Measurements from ENCODE around the gene SRCIN1.

SRCIN1 gene

DNA sequence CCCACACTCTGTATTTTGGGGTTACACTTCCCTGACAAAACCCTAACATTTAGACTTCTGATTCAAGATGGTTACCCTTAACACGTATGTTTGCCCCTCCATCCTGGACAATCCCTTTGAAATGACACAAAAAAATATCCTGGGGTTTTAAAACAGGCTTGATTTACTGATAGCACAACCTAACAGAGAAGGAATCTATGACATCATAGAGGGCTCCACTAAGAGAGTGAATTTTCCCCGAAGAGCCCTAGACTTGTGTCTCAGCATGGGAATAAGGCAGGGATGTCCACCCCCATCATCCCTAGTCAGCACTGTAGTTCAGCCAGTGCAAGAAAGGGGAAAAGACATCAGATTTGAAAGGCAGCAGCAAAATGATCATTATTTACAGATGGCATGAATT lies 15.8 kb upstream of the SRCIN1 start:
- in situ Hi-C loops (cut with HindIII; ENCODE audit: low sequenced_read_pairs): no loop called here
- DNase-seq (ENCODE audit: low read depth): no peak
- no peak overlapping the region for H3K4me3 ChIP-seq (ENCODE audit: low read depth, low read length)
- TF ChIP-seq, protein P1, sequence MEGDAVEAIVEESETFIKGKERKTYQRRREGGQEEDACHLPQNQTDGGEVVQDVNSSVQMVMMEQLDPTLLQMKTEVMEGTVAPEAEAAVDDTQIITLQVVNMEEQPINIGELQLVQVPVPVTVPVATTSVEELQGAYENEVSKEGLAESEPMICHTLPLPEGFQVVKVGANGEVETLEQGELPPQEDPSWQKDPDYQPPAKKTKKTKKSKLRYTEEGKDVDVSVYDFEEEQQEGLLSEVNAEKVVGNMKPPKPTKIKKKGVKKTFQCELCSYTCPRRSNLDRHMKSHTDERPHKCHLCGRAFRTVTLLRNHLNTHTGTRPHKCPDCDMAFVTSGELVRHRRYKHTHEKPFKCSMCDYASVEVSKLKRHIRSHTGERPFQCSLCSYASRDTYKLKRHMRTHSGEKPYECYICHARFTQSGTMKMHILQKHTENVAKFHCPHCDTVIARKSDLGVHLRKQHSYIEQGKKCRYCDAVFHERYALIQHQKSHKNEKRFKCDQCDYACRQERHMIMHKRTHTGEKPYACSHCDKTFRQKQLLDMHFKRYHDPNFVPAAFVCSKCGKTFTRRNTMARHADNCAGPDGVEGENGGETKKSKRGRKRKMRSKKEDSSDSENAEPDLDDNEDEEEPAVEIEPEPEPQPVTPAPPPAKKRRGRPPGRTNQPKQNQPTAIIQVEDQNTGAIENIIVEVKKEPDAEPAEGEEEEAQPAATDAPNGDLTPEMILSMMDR (IDR thresholded peaks at IDR 0.05; ENCODE audit: low read depth, low read length, missing control alignments): no peak

DNA sequence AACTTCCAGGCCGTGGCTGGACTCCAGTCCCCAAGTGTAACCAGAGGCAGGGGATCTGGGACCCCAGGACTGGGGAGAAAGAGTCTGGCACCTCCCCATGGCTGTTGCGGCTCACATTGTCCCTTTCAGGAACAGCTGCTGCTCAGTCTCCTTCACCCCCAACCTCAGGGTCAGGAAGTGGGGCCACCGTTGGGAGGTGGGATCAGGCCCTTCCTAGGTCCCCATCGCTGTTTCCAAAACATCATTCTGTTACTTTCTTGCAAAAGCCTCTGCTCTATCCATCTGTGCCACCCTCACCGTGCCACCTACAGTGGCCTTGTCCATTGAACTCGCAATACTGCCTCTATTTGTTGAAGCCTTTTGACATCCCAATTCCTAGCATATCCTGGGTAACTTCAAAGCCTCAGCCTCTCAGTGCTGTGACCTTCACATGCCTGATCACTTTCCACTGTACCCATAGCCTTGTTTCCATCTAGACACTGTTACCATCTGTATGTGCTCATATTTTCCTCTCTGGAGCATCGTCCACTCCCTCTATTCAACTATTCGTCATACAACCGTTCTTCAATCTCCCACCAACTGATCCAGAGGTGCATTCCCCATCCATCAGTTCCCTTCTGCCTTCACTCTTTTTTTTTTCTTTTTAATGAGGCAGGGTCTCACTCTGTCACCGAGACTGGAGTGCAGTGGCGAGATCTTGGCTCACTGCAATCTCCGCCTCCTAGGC lies 15.0 kb upstream of the SRCIN1 start:
- in situ Hi-C loops (cut with HindIII; ENCODE audit: low sequenced_read_pairs): no loop called here
- TF ChIP-seq, protein P1 (IDR thresholded peaks at IDR 0.05; ENCODE audit: low read depth, low read length, missing control alignments): no peak
- no peak for DNase-seq (ENCODE audit: low read depth)
- no peak overlapping the region for H3K4me3 ChIP-seq (ENCODE audit: low read depth, low read length)

DNA sequence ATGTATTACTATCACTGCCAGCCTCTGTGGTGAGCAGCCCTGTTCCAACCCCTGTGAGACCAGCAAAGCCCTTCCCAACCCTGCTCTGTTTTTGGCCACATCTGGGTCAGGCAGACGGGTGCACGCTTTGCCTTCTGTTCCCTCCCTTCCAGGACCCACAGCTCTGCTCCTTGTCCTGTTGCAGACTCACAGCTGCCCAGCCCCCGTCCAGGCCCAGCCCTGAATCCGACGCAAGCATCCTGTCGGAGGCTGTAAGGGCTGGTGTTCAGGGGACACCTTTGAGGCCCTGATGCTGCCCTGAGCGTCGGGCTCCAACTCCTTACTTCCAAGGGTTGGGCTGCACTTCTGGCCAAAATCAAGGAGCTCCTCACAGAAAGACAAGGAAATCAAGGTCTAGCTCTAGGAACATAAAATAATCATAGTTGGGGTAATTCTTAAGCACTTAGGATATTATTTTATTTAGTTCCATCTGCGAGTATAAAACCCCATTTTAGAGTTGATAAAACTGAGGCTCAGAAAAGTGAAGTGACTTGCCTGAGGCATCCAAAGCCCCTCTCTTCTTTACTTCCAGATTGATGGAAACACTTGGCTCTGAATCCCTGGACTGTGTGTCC lies 14.3 kb upstream of the SRCIN1 start:
- no peak overlapping the region for H3K4me3 ChIP-seq (ENCODE audit: low read depth, low read length)
- TF ChIP-seq, protein P1 (IDR thresholded peaks at IDR 0.05; ENCODE audit: low read depth, low read length, missing control alignments): no peak
- in situ Hi-C loops (cut with HindIII; ENCODE audit: low sequenced_read_pairs): loop anchor here (5.0 kb wide), 1 partner anchor 47 kb away; no protein-coding TSS in a partner anchor
- DNase-seq (ENCODE audit: low read depth): no peak

DNA sequence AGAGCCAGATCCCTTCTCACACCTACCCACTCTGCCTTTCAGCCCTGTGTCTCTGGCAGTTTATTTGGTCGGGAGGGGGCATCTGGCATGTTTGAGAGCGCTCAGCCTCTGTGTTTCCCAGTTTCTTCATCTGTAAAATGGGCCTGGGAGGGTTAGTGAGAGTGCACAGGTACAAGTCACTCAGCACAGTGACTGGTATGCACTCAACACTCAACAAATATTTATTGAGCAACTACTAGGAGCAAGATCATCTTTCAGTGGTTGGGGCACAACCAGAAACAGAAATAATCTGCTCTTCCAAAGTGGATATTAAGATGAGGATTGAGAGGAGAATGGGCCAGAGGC lies 13.7 kb upstream of the SRCIN1 start:
- in situ Hi-C loops (cut with HindIII; ENCODE audit: low sequenced_read_pairs): loop anchor here (5.0 kb wide), 1 partner anchor 48 kb away; no protein-coding TSS in a partner anchor
- no peak overlapping the region for H3K4me3 ChIP-seq (ENCODE audit: low read depth, low read length)
- TF ChIP-seq, protein P1 (IDR thresholded peaks at IDR 0.05; ENCODE audit: low read depth, low read length, missing control alignments): no peak
- DNase-seq (ENCODE audit: low read depth): no peak

DNA sequence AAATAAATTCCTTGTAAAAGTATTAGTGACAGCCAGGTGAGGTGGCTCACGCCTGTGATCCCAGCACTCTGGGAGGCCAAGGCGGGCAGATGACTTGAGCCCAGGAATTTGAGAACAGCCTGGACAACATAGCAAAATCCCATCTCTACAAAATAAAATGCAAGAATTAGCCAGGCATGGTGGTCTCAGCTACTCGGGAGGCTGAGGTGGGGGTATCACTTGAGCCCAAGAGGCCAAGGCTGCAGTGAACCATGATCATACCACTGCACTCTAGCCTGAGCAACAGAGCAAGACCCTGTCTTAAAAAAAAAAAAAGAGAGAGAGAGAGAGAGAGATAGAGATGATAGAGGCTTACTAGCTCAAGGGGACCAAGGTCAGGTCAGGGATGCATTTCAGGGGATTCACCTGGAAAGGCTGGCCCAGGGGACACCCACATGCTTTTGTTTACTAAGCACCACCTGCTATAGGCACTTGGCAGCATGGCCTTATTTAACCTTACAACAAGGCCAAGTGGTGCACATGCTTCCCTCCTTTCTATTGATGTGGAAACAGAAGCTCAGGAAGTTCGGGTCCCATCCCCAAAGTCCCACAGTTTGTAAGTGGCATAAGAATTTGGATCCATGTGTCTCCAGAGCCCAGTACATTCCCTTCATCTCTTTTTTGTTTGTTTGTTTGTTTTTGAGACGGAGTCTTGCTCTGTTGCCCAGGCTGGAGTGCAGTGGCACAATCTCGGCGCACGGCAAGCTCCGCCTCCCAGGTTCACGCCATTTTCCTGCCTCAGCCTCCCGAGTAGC lies 12.4 kb upstream of the SRCIN1 start:
- no peak overlapping the region for H3K4me3 ChIP-seq (ENCODE audit: low read depth, low read length)
- TF ChIP-seq, protein P1 (IDR thresholded peaks at IDR 0.05; ENCODE audit: low read depth, low read length, missing control alignments): no peak
- in situ Hi-C loops (cut with HindIII; ENCODE audit: low sequenced_read_pairs): loop anchor here (5.0 kb wide), 1 partner anchor 49 kb away; no protein-coding TSS in a partner anchor
- DNase-seq (ENCODE audit: low read depth): no peak

DNA sequence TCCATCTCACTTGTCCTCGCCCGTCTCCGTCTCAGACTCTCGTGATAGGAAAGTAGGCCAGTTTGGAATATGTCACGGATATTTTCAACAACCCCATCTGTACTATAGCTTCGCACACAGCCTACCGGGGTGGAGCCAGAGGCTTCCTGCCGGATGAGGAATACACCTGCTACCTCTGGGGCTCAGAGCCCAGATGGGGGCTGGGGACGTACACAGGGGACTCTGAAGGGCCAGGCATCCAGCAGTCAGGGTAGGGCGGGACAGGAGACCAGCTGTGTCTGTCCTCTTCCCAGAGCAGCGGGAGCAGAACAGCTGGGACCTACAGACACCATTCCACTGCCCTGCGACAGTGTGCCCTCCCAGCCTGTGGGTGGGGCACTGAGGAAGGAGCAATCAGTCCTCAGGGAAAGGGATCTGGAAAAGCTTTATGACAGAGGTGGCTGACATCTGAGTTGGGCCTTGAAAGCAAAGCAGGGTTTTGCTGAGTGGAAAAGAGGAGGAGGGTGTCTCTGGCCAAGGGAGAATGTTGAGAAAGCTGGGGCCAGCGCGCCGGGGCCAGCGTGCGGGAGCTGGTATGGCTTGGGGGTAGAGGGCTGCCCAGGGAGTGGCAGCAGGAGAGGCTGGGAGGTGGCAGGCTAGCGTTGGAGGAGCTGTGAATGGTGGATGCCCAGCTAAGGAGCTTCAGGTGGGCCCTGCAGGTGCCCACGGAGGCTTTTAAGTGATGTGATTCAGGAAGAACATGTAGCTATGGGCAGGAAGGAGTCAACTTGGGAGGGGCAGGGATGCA lies 11.5 kb upstream of the SRCIN1 start:
- in situ Hi-C loops (cut with HindIII; ENCODE audit: low sequenced_read_pairs): loop anchor here (5.0 kb wide), 1 partner anchor 50 kb away; no protein-coding TSS in a partner anchor
- no peak overlapping the region for H3K4me3 ChIP-seq (ENCODE audit: low read depth, low read length)
- DNase-seq (ENCODE audit: low read depth): no peak
- TF ChIP-seq, protein P1 (IDR thresholded peaks at IDR 0.05; ENCODE audit: low read depth, low read length, missing control alignments): no peak

Data from astrocyte of the cerebellum (primary cell).